Measurements from ENCODE around the gene KLK3.

The KLK3 gene

DNA sequence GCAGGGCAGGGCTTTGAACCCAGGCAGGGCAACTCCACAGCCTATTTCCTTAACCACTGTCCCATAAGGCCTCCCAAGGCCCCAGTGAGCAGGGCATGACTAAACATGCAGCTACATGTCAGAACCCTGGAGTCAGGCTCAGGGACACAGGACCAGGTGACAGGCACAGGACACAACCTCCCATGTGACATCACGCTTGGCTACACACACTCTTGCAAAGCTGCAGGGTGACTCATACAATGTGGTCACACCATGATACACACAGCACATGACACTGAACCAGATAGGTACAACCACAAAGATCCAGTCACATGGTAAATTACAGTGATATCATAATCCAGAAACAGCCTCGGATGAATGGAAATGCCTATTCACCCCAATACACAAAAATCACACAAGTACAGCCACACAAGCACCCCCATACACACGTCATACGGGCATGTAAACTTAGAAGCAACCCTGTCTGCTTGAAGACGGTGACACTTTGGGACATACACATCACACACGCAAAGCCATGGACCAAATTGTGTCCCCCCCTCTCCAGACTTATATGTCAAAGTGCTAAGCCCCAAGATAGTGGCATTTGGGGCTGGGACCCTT is 42.0 kb downstream of the KLK3 start:
- no peak for DNase-seq (ENCODE audit: low read depth in 1 of 2, low spot score in 1 of 2)

DNA sequence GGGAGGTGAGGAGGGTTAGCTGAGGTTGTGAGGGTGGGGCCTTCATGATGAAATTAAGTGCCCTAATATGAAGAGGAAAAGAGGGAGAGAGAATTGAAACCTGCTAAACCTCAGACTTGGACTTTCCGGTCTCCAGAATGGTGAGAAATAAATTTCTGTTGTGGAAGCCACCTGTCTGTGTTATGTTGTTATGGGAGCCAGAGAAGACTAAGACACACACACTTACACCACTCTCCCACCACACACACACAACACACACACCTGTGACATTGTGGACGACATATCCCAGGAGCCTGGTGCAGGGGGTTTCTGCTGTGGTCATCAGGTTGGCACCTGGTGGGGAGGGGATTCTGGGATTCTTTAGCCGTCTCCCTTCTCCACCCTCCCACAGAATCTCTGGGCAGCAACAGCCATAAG is 42.5 kb downstream of the KLK3 start:
- DNase-seq (ENCODE audit: low read depth in 1 of 2, low spot score in 1 of 2): no peak

DNA sequence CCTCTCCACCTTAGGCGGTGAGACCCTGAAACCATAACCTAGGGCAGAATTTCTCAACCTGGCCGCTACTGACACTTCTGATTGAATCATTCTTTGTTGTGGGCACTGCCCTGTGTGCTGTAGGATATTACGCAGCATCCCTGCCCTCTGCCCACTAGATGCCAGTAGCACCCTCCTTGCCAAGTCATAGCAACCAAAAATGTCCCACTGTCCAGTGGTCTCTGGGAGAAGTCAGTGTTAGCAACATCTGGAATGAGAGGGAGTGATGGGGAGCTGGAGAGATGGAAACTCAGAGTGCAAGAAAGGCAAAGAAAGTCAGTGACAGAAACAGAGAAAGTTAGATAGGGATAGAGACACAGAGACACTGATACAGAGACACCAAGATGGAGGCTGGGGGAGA is 42.9 kb downstream of the KLK3 start:
- DNase-seq (ENCODE audit: low read depth in 1 of 2, low spot score in 1 of 2): no peak

DNA sequence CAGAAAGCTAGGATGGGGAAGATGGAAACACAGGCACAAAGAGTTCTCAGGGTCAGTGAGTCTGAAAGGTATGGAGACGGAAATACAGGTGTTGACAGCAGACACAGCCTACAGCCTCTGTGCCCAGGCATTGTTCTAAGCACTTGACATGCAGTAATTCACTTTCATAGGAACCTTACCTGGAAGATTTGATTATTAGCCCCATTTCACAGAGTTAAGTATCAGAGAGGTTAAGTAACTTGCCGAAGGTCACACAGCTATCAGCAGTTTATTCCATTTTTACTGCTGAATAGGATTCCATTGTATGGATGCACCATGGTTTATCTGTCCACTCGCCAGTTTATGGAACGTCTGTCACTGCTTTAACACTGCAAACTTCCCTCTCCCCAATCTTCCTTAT is 43.3 kb downstream of the KLK3 start:
- no peak for DNase-seq (ENCODE audit: low read depth in 1 of 2, low spot score in 1 of 2)

DNA sequence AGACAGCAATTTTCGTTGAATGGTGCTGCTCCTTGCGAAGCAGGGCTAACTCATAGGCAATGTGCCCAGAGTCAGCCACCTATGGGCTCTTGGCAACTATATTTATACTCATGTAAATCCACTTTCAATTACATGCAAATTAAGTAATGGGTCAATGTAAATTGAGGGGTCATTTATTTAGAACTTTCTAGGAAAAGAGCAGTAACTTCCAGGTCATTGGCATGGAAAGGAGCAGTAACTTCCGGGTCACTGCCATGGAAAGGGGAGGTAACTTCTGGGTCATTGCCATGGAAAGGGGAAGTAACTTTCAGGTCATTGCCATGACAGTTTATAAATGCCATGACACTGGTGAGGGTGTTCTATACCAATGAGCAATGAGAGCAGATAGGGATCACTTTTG is 44.9 kb downstream of the KLK3 start:
- DNase-seq (ENCODE audit: low read depth in 1 of 2, low spot score in 1 of 2): no peak

DNA sequence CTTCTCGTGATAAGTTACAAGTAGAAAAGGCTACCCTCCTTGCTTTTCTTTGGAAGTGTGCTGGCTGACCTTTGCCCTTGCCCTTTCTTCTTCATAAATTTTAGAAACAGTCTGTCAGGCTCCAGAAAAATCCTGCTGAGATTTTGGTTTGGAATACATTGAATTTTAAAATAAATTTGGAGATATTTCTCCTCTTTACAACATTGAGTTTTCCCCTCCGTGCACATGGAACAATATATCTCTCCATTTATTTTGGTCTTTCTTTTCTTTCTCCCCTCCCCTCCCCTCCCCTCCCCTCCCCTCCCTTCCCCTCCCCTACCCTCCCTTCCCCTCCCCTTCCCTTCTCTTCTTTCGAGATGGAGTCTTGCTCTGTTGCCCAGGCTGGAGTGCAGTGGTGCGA is 47.9 kb downstream of the KLK3 start:
- DNase-seq (ENCODE audit: low read depth in 1 of 2, low spot score in 1 of 2): no peak

DNA sequence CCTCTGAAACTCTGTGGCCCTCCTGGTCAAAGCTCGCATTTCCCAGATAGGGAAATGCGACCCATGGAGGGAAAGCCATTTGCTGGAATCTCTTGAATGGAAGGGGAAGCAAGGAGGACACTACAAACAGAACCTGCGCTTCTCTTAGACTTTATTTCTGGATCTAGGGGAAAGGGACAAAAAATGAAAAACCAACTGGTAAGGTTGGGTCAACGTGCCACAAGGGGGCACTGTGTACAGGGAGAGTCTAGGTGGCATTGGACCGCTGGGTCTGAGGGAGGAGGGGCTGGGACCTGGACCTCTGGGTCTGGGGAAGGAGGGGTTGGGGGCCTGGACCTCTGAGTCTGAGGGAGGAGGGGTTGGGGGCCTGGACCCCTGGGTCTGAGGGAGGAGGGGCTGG is 51.5 kb downstream of the KLK3 start:
- DNase-seq (ENCODE audit: low read depth in 1 of 2, low spot score in 1 of 2): no peak

DNA sequence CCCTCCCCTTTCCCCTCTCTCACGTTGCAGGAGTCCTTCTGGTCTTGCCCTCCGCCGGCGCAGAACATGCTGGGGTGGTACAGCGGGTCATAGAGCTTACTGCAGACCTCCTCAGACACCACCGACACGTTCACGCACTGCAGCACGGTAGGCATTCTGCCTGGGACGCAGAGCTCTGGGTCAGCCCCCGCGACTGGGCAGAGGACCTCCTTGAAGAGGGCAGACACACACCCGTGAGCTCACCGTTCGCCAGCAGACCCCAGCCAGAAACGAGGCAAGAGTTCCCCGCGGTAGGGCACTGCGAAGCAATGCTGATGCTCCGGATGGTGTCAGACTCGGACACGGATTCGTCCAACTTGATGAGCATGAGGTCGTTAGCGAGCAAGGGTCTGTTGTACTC is 53.6 kb downstream of the KLK3 start:
- no peak for DNase-seq (ENCODE audit: low read depth in 1 of 2, low spot score in 1 of 2)

DNA sequence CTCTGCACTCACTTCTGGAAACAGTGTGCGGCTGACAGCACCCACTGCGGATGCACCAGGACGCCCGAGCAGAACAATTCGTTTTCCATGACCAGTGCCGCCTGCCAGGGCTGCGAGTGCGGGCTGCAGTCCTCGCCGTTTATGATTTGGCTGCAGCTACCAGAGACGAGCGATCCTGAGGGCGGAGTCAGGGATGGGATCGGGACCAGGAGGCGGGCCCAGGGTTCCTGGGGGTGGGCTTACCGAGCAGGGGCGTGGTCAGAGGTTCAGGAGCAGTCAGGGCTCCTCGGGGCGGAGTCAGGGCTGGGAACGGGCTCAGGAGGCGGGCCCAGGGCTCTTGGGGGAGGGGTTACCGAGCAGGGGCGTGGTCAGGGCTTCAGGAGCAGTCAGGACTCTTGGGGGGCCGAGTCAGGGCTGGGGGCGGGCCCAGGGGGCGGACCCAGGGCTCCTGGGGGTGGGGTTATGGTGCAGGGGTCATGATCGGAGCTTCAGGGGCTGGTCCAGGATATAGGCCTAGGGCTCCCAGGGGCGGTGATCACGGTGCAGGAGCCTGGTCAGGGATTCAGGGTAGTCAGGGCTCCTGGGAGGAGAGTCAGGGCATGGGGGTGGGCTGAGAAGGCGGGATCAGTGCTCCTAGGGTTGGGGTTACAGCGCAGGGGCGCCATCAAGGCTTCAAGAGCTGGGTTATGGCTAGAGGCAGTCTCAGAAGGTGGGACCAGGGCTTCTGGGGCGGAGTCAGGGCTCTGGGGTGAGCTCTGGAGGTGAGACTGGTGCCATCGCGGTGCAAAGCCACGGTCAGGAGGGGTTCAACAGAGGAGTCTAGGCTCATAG is 54.7 kb downstream of the KLK3 start:
- no peak for DNase-seq (ENCODE audit: low read depth in 1 of 2, low spot score in 1 of 2)
